SK-N-SH (cell line): ENCODE results near the gene CCDC24. TPM values are rescaled to one million over a fixed set of nuclear protein-coding genes. Genes with fewer than 3 reads are reported as not detected.

Experiments
- CTCF ChIA-PET: fragments of 300-600, 350-600 bp; formaldehyde crosslinking; extraction: SDS; loops from one replicate; lab custom pipeline; 2021; lab: Yijun Ruan, JAX
- POLR2A ChIA-PET: fragments of 350-600 bp; sonication (Branson Sonifier 250); formaldehyde crosslinking; extraction: SDS; loops from one replicate; lab custom pipeline; 2020; ENCODE audit warnings: antibody characterized with exemption, inconsistent platforms; lab: Yijun Ruan, JAX
- DNase-seq: peaks from one replicate; pipeline ENCODE4 v3.0.0; 2012
- H2AFZ ChIP-seq: fragments of 200-600 bp; sonication (generic); 2 replicates; pipeline ENCODE4 v1.8.1; 2016; ENCODE audit warnings: antibody characterized with exemption, mild to moderate bottlenecking, low read depth
- H3F3A ChIP-seq: fragments of 200-600 bp; sonication (generic); replicated peaks from 2 replicates; pipeline ENCODE3; 2016; ENCODE audit warnings: antibody characterized with exemption, mild to moderate bottlenecking; ENCODE audit not compliant: insufficient read depth
- H3K27ac ChIP-seq, 2 experiments: fragments of 200-500 bp in 1 of 2; fragments of 200-600 bp in 1 of 2; sonication (Bioruptor generic) in 1 of 2; sonication (generic), shearing (Covaris generic) in 1 of 2; 2 replicates each; pipeline versions ENCODE4 v1.5.1 to v1.6.1; 2014 to 2016; ENCODE audit warnings: low read depth in 2 of 2, inconsistent platforms in 1 of 2, low read length in 1 of 2, mild to moderate bottlenecking in 1 of 2, mixed read lengths in 1 of 2
- H3K27me3 ChIP-seq: fragments of 200-600 bp; sonication (generic), shearing (Covaris generic); 2 replicates; pipeline ENCODE4 v1.6.1; 2016; ENCODE audit warnings: mixed run types; ENCODE audit not compliant: insufficient read depth
- H3K36me3 ChIP-seq, 2 experiments: fragments of 200-500 bp in 1 of 2; fragments of 200-600 bp in 1 of 2; sonication (Bioruptor generic) in 1 of 2; sonication (generic) in 1 of 2; replicated peaks in 1 of 2; 2 replicates each; pipeline versions ENCODE3 to v1.5.1; 2014 to 2016; ENCODE audit warnings: low read length in 1 of 2, mild to moderate bottlenecking in 1 of 2; ENCODE audit not compliant: insufficient read depth in 2 of 2, control insufficient read depth in 1 of 2
- H3K4me1 ChIP-seq, 2 experiments: fragments of 200-500 bp in 1 of 2; fragments of 200-600 bp in 1 of 2; sonication (Bioruptor generic) in 1 of 2; sonication (generic), shearing (Covaris generic) in 1 of 2; 2 replicates each; pipeline versions ENCODE4 v1.5.1 to v1.6.1; 2014 to 2016; ENCODE audit warnings: low read depth in 1 of 2, low read length in 1 of 2, mixed run types in 1 of 2; ENCODE audit not compliant: insufficient read depth in 2 of 2, control insufficient read depth in 1 of 2
- H3K4me2 ChIP-seq: fragments of 200-600 bp; sonication (generic), shearing (Covaris generic); 2 replicates; pipeline ENCODE4 v1.6.1; 2017; ENCODE audit warnings: mixed run types
- H3K4me3 ChIP-seq, 2 experiments: fragments of 200-500 bp in 1 of 2; fragments of 200-600 bp in 1 of 2; sonication (Bioruptor generic) in 1 of 2; sonication (generic), shearing (Covaris generic) in 1 of 2; 2 replicates each; pipeline versions ENCODE4 v1.5.1 to v1.8.1; 2014 to 2016; ENCODE audit warnings: low read depth in 2 of 2, inconsistent platforms in 1 of 2, low read length in 1 of 2, mild to moderate bottlenecking in 1 of 2, mixed read lengths in 1 of 2, moderate library complexity in 1 of 2
- H3K79me2 ChIP-seq: fragments of 200-600 bp; sonication (generic); 2 replicates; pipeline ENCODE4 v1.8.1; 2017; ENCODE audit warnings: mild to moderate bottlenecking; ENCODE audit not compliant: insufficient read depth
- H3K9ac ChIP-seq: fragments of 200-600 bp; sonication (generic); 2 replicates; pipeline ENCODE4 v1.6.1; 2017; ENCODE audit warnings: mixed run types
- H3K9me2 ChIP-seq: fragments of 200-600 bp; sonication (generic); 2 replicates; pipeline ENCODE4 v1.6.1; 2017; ENCODE audit warnings: mixed run types
- H3K9me3 ChIP-seq: fragments of 200-600 bp; sonication (generic); 2 replicates; pipeline ENCODE4 v1.6.1; 2017; ENCODE audit warnings: mixed run types, mild to moderate bottlenecking, moderate library complexity
- H4K20me1 ChIP-seq: fragments of 200-600 bp; sonication (generic); 2 replicates; pipeline ENCODE4 v1.6.1; 2017; ENCODE audit warnings: mild to moderate bottlenecking, mixed run types; ENCODE audit not compliant: insufficient read depth
- CHD2 ChIP-seq: fragments of 150-350 bp; IDR thresholded peaks from 2 replicates; pipeline ENCODE4 v1.6.1; 2018; ENCODE audit warnings: low read length; ENCODE audit not compliant: partially characterized antibody
- ELF1 ChIP-seq: IDR thresholded peaks from 2 replicates; pipeline ENCODE4 v1.4.0; 2012
- FOSL2 ChIP-seq: IDR thresholded peaks from 2 replicates; pipeline ENCODE4 v1.4.0; 2012; ENCODE audit warnings: low read depth, mild to moderate bottlenecking, moderate library complexity, borderline replicate concordance
- FOXJ3 ChIP-seq: sonication (generic); formaldehyde crosslinking; IDR thresholded peaks from 2 replicates; pipeline ENCODE4 v1.5.1; 2020; ENCODE audit warnings: mild to moderate bottlenecking, missing genetic modification reagents
- GABPA ChIP-seq: IDR thresholded peaks from 2 replicates; pipeline ENCODE4 v1.4.0; 2012; ENCODE audit warnings: low read depth, mild to moderate bottlenecking
- IRF3 ChIP-seq: fragments of 150-350 bp; IDR thresholded peaks from 2 replicates; pipeline ENCODE4 v1.6.1; 2016; ENCODE audit warnings: mild to moderate bottlenecking, low read depth, low read length
- MAX ChIP-seq: IDR thresholded peaks from 2 replicates; pipeline ENCODE4 v1.4.0; 2012; ENCODE audit warnings: low read depth
- MEF2A ChIP-seq: IDR thresholded peaks from 2 replicates; pipeline ENCODE4 v1.4.0; 2012; ENCODE audit warnings: low read depth, borderline replicate concordance
- MXI1 ChIP-seq: IDR thresholded peaks from 2 replicates; pipeline ENCODE4 v1.6.1; 2012; ENCODE audit warnings: mild to moderate bottlenecking, low read depth, low read length, improper control_type of control experiment
- NFIC ChIP-seq: IDR thresholded peaks from 2 replicates; pipeline ENCODE4 v1.4.0; 2012; ENCODE audit warnings: borderline replicate concordance
- NRF1 ChIP-seq: IDR thresholded peaks from 2 replicates; pipeline ENCODE4 v1.6.1; 2012; ENCODE audit warnings: low read depth, mild to moderate bottlenecking, low read length
- RCOR1 ChIP-seq: fragments of 150-350 bp; IDR thresholded peaks from 2 replicates; pipeline ENCODE4 v1.6.1; 2017; ENCODE audit warnings: antibody characterized with exemption, low read length
- RFX5 ChIP-seq: IDR thresholded peaks from 2 replicates; pipeline ENCODE4 v1.6.1; 2012; ENCODE audit warnings: mild to moderate bottlenecking, improper control_type of control experiment, low read length
- RXRA ChIP-seq: IDR thresholded peaks from 2 replicates; pipeline ENCODE4 v1.4.0; 2012; ENCODE audit warnings: low read depth, mild to moderate bottlenecking, borderline replicate concordance
- SIN3A ChIP-seq: IDR thresholded peaks from 2 replicates; pipeline ENCODE4 v1.6.1; 2012; ENCODE audit warnings: low read depth, mild to moderate bottlenecking, low read length, moderate library complexity, borderline replicate concordance
- SMC3 ChIP-seq: IDR thresholded peaks from 2 replicates; pipeline ENCODE4 v1.6.1; 2012; ENCODE audit warnings: low read depth, low read length, improper control_type of control experiment
- TCF12 ChIP-seq: IDR thresholded peaks from 2 replicates; pipeline ENCODE4 v1.4.0; 2012
- USF1 ChIP-seq: IDR thresholded peaks from 2 replicates; pipeline ENCODE4 v1.4.0; 2012; ENCODE audit warnings: low read depth, borderline replicate concordance
- YY1 ChIP-seq: IDR thresholded peaks from 2 replicates; pipeline ENCODE4 v1.4.0; 2012; ENCODE audit warnings: low read depth, mild to moderate bottlenecking
- ZBTB33 ChIP-seq: IDR thresholded peaks from 2 replicates; pipeline ENCODE4 v1.4.0; 2012; ENCODE audit warnings: low read depth, borderline replicate concordance
- WGBS: methylation state at CpG from one replicate; pipeline ENCODE4 v1.1.6; 2017; ENCODE audit warnings: low lambda C conversion rate; 5-methylcytosine and 5-hydroxymethylcytosine counted together
- polyA plus RNA-seq, 3 experiments: library from polyadenylated mRNA; depleted of rRNA; stranded (reverse); fragments of >200 nt; gene quantifications; 2 replicates each; pipeline ENCODE4 v1.2.3, GENCODE V29; 2012

CCDC24 gene
- polyA plus RNA-seq, 1 of the 3 experiments (the other 2 are of a cell fraction): 7.5 TPM

- WGBS: 96% methylated on average over 2 of the region's 2 CpGs
- no peak overlapping the region for H3K4me2 ChIP-seq
- POLR2A ChIA-PET: no interaction called here
These were observed 49.0 kb downstream of the CCDC24 start for GRCh38 chr1:44040418-44040817.

GRCh38 chr1:44040846-44041245 lies 49.4 kb downstream of the CCDC24 start:
- Histone ChIP-seq H3K36me3 (no peaks in the 10 kb centered on the region), H4K20me1 (no peaks in the 10 kb centered on the region), H3K4me3 (no peak overlapping the region), H2AFZ (no peak overlapping the region), H3K79me2 (no peaks in the 10 kb centered on the region), H3K9ac (no peak overlapping the region), H3K4me1 (peaks cover 10 to 16% of the 10 kb centered on the region in 2 experiments; a peak in 2 of 4 replicates), H3K9me2 (no peaks in the 10 kb centered on the region), H3K27me3 (no peaks in the 10 kb centered on the region), H3K9me3 (no peaks in the 10 kb centered on the region), H3F3A (peaks cover 16% of the 10 kb centered on the region), H3K27ac (no peak overlapping the region), H3K4me2 (no peak overlapping the region)
- TF ChIP-seq SMC3: no peak
- TF ChIP-seq RXRA: no peak
- TF ChIP-seq MXI1: no peak
- no peak for TF ChIP-seq YY1
- TF ChIP-seq CHD2: no peak
- TF ChIP-seq ELF1: no peak
- TF ChIP-seq MEF2A: no peak
- TF ChIP-seq FOXJ3 (CRISPR knock-in tag): no peak
- no peak for TF ChIP-seq MAX
- TF ChIP-seq FOSL2: no peak
- no peak for TF ChIP-seq IRF3
- TF ChIP-seq USF1: no peak
- 73% methylated on average over 4 of the region's 4 CpGs for WGBS
- no peak for DNase-seq
- ChIA-PET POLR2A (no interaction called here), CTCF (interaction anchor here (0.7 to 8.9 kb wide), 5 partner anchors 11 to 277 kb away, joined by 3 to 153 read pairs (median 4); partner anchors contain the start of gene DPH2)

More at GRCh38 chr1:44040418-44040817, 49.0 kb downstream of the CCDC24 start:
- peaks cover 16% of the 10 kb centered on the region for H3F3A ChIP-seq
- H4K20me1 ChIP-seq: no peaks in the 10 kb centered on the region
- H2AFZ ChIP-seq: no peak overlapping the region
- H3K4me3 ChIP-seq: no peak overlapping the region
- H3K27me3 ChIP-seq: no peaks in the 10 kb centered on the region
- TF ChIP-seq RFX5 (no peak), SMC3 (no peak), TCF12 (no peak), NRF1 (no peak), MAX (no peak), NFIC (no peak), GABPA (no peak), SIN3A (no peak), ZBTB33 (no peak), FOSL2 (no peak), RCOR1 (no peak)
- H3K79me2 ChIP-seq: no peaks in the 10 kb centered on the region
- no peak overlapping the region for H3K9ac ChIP-seq
- peaks cover 11 to 20% of the 10 kb centered on the region in 2 experiments; a peak in 2 of 4 replicates for H3K4me1 ChIP-seq
- CTCF ChIA-PET: interaction anchor here (0.7 to 8.9 kb wide), 3 partner anchors 11 to 70 kb away, joined by 3 to 153 read pairs (median 3); partner anchors contain the start of gene DPH2
- H3K9me3 ChIP-seq: no peaks in the 10 kb centered on the region
- H3K9me2 ChIP-seq: no peaks in the 10 kb centered on the region
- DNase-seq: no peak
- H3K36me3 ChIP-seq: no peaks in the 10 kb centered on the region
- H3K27ac ChIP-seq: no peak overlapping the region
